Coronary artery (tissue), 2 donors: ENCODE results near the gene LRRC8B.
"Not testable (repeated sequence)": the region's sequence is repeated elsewhere in the genome, so short reads cannot be mapped to it uniquely, and the experiment has no call there.

Experiments
- DNase-seq: peaks from one replicate; pipeline ENCODE4 v3.0.0-alpha.2; 2017; ENCODE audit warnings: low spot score
- H3K27ac ChIP-seq, 2 donors: fragments of 200-600 bp; sonication (generic); one replicate each; pipeline ENCODE4 v1.5.1; 2016 to 2019
- H3K4me3 ChIP-seq: fragments of 200-600 bp; sonication (generic); 2 replicates; pipeline ENCODE4 v1.5.1; 2016; ENCODE audit warnings: mild to moderate bottlenecking, moderate library complexity
- CTCF ChIP-seq: fragments of 200-600 bp; sonication (generic); IDR thresholded peaks from one replicate; pipeline ENCODE4 v1.5.1; 2019; ENCODE audit warnings: antibody characterized with exemption

Gene LRRC8B

GRCh38 chr1:89512996-89513720 lies 11.5 kb upstream of the LRRC8B start:
- H3K27ac ChIP-seq, result no peak overlapping the region
- TF ChIP-seq CTCF, result no peak
- no peak for DNase-seq
- H3K4me3 ChIP-seq, result no peak overlapping the region

GRCh38 chr1:89516055-89516454 lies 8.6 kb upstream of the LRRC8B start:
- no peak for TF ChIP-seq CTCF
- DNase-seq, result no peak
- no peak overlapping the region for H3K4me3 ChIP-seq
- H3K27ac ChIP-seq, result no peak overlapping the region

- peak overlapping the region in 1 of 2 donors; percentile 28 for H3K27ac ChIP-seq
- DNase-seq, result no peak
- no peak for TF ChIP-seq CTCF
- H3K4me3 ChIP-seq, result no peak overlapping the region
Measured at GRCh38 chr1:89518221-89518631, 6.4 kb upstream of the LRRC8B start.

GRCh38 chr1:89519779-89520358 lies 4.8 kb upstream of the LRRC8B start:
- Histone ChIP-seq H3K27ac (no peak overlapping the region), H3K4me3 (no peak overlapping the region)
- TF ChIP-seq CTCF, result peak; percentile 39
- DNase-seq, result no peak

GRCh38 chr1:89521977-89522376 lies 2.7 kb upstream of the LRRC8B start:
- H3K4me3 ChIP-seq, H3K27ac ChIP-seq, DNase-seq: not testable (repeated sequence)

- no peak for TF ChIP-seq CTCF
- Histone ChIP-seq H3K27ac (peak overlapping the region; percentile 86 to 89), H3K4me3 (peak overlapping the region; percentile 100)
- no peak for DNase-seq
Measured at GRCh38 chr1:89523572-89524368, 859 bp upstream of the LRRC8B start.

- H3K27ac ChIP-seq, result peak overlapping the region; percentile 86 to 89
- no peak for TF ChIP-seq CTCF
- DNase-seq, result peak; percentile 74
- peak overlapping the region; percentile 100 for H3K4me3 ChIP-seq
Measured at GRCh38 chr1:89525169-89525855, 683 bp downstream of the LRRC8B start.
